DND-41 (cell line): ENCODE results near the gene SKIDA1.

Experiments
- ATAC-seq: fragments of 200-7000 bp; cut with Tn5 transposase; 3 replicates; pipeline ENCODE4 v1.9.1; 2021; ENCODE audit warnings: low read depth; ENCODE audit not compliant: insufficient read depth
- DNase-seq: peaks from one replicate; pipeline ENCODE4 v3.0.0-alpha.2; 2020
- H2AFZ ChIP-seq: 2 replicates; pipeline ENCODE4 v1.6.0; 2012; ENCODE audit warnings: low read depth, low read length
- H3K27ac ChIP-seq: 2 replicates; pipeline ENCODE4 v1.5.1; 2012; ENCODE audit warnings: low read length, inconsistent platforms
- H3K27me3 ChIP-seq: fragments of 200-600 bp; sonication (generic); 2 replicates; pipeline ENCODE4 v1.6.0; 2012; ENCODE audit warnings: low read length, mild to moderate bottlenecking, inconsistent platforms; ENCODE audit not compliant: insufficient read depth, poor library complexity
- H3K36me3 ChIP-seq: 2 replicates; pipeline ENCODE4 v1.5.1; 2012; ENCODE audit warnings: low read length, inconsistent platforms; ENCODE audit not compliant: insufficient read depth
- H3K4me1 ChIP-seq: 2 replicates; pipeline ENCODE4 v1.5.1; 2012; ENCODE audit warnings: mild to moderate bottlenecking, low read length; ENCODE audit not compliant: insufficient read depth
- H3K4me2 ChIP-seq: 2 replicates; pipeline ENCODE4 v1.6.0; 2012; ENCODE audit warnings: mild to moderate bottlenecking, moderate library complexity, low read length, inconsistent platforms; ENCODE audit not compliant: insufficient read depth
- H3K4me3 ChIP-seq, 2 experiments: fragments of 200-600 bp in 1 of 2; shearing (Covaris generic) in 1 of 2; 2 replicates each; pipeline ENCODE4 v1.5.1; 2012 to 2016; ENCODE audit warnings: inconsistent platforms in 2 of 2, low read length in 2 of 2, mild to moderate bottlenecking in 2 of 2, low read depth in 1 of 2, moderate library complexity in 1 of 2
- H3K79me2 ChIP-seq: 2 replicates; pipeline ENCODE4 v1.6.0; 2012; ENCODE audit warnings: low read length, inconsistent platforms; ENCODE audit not compliant: insufficient read depth
- H3K9ac ChIP-seq: 2 replicates; pipeline ENCODE4 v1.6.0; 2012; ENCODE audit warnings: low read depth, mild to moderate bottlenecking, inconsistent platforms, low read length, moderate library complexity
- H3K9me3 ChIP-seq: 2 replicates; pipeline ENCODE4 v1.5.1; 2012; ENCODE audit warnings: low read length, moderate library complexity, mild to moderate bottlenecking, inconsistent platforms; ENCODE audit not compliant: insufficient read depth, severe bottlenecking
- H4K20me1 ChIP-seq: 2 replicates; pipeline ENCODE4 v1.6.0; 2012; ENCODE audit warnings: low read length; ENCODE audit not compliant: insufficient read depth
- EZH2 ChIP-seq: IDR thresholded peaks from 3 replicates; pipeline ENCODE4 v1.6.1; 2012; ENCODE audit warnings: borderline replicate concordance, low read depth, mild to moderate bottlenecking, moderate library complexity, low read length, inconsistent platforms; ENCODE audit not compliant: severe bottlenecking
- TF ChIP-seq, protein P1 (sequence below): IDR thresholded peaks from 2 replicates; pipeline ENCODE4 v1.5.1; 2012; ENCODE audit warnings: borderline replicate concordance, low read length, moderate library complexity, mild to moderate bottlenecking; ENCODE audit not compliant: poor library complexity, severe bottlenecking; ENCODE audit errors: extremely low read depth

Gene SKIDA1

DNA sequence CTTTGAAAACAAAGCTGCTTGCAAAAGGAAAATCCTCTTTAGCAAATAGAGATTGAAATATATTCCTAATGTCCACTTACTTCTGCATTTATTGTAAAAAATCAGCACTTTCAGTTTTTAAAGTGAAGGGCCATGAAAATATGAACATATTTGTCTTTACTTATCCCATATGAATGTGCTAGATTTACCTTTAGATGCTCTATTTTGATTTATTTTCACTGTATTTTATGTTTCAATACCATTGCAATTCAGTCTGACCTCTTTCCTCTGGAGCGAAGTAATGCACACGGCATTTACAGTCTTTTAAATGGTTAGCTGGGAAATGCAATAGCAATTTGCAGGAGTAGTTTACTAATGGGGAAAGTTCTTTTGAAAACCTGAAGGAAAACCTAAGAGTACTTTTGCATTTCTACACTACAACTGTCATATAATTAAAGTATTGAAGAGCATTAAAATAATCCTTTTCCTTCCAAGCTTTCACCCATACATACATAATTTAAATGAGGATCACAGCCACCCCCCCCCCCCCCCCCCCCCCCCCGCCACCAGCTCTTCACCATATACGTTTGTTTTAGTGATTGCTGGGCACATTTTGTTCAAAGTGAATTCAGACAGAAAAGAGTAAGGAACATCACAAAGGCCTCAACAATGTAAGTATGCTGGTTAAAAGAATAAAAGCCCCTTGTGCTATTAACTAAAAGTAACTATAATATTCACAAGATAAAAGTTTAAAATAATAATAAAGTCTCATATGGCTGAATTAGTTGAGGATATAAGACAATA lies 3.5 kb downstream of the SKIDA1 start:
- Histone ChIP-seq H3K4me1 (peaks cover 40% of the 10 kb centered on the region), H3K4me2 (no peak overlapping the region), H3K9me3 (no peaks in the 10 kb centered on the region), H3K27me3 (peaks cover 39% of the 10 kb centered on the region), H3K36me3 (no peaks in the 10 kb centered on the region), H3K4me3 (no peak overlapping the region), H3K79me2 (no peaks in the 10 kb centered on the region), H3K9ac (no peak overlapping the region), H3K27ac (no peak overlapping the region), H2AFZ (no peak overlapping the region), H4K20me1 (no peaks in the 10 kb centered on the region)
- TF ChIP-seq, protein P1, sequence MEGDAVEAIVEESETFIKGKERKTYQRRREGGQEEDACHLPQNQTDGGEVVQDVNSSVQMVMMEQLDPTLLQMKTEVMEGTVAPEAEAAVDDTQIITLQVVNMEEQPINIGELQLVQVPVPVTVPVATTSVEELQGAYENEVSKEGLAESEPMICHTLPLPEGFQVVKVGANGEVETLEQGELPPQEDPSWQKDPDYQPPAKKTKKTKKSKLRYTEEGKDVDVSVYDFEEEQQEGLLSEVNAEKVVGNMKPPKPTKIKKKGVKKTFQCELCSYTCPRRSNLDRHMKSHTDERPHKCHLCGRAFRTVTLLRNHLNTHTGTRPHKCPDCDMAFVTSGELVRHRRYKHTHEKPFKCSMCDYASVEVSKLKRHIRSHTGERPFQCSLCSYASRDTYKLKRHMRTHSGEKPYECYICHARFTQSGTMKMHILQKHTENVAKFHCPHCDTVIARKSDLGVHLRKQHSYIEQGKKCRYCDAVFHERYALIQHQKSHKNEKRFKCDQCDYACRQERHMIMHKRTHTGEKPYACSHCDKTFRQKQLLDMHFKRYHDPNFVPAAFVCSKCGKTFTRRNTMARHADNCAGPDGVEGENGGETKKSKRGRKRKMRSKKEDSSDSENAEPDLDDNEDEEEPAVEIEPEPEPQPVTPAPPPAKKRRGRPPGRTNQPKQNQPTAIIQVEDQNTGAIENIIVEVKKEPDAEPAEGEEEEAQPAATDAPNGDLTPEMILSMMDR: no peak
- no peak for TF ChIP-seq EZH2
- ATAC-seq (no peak), DNase-seq (no peak)

DNA sequence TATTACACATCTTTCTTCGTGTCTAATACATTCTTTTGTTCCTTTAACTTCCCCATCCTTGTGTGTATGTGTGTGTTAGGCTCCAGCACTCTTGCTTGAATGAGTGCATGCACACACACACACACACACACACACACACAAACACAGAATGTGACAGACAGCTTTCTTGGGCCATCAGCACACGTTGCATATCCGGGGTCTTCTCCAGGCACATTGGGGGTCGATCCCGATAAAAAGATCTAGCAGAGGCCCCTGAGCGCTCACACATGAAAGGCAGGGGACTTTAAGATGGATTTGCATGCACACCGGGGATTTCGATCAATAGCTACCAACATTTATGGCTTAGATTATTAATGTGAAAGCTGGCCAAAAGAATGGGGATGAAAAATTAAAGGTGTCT lies 4.5 kb downstream of the SKIDA1 start:
- H3K4me2 ChIP-seq: no peak overlapping the region
- no peak overlapping the region for H3K27ac ChIP-seq
- H3K4me3 ChIP-seq: no peak overlapping the region
- H2AFZ ChIP-seq: no peak overlapping the region
- peaks cover 47% of the 10 kb centered on the region for H3K27me3 ChIP-seq
- TF ChIP-seq, protein P1: no peak
- no peak for TF ChIP-seq EZH2
- no peaks in the 10 kb centered on the region for H3K79me2 ChIP-seq
- no peaks in the 10 kb centered on the region for H3K36me3 ChIP-seq
- H3K9ac ChIP-seq: no peak overlapping the region
- no peak for ATAC-seq
- peaks cover 41% of the 10 kb centered on the region for H3K4me1 ChIP-seq
- peaks cover 5% of the 10 kb centered on the region; the same call in 1 of the 2 replicates for H4K20me1 ChIP-seq
- DNase-seq: no peak
- no peaks in the 10 kb centered on the region for H3K9me3 ChIP-seq

DNA sequence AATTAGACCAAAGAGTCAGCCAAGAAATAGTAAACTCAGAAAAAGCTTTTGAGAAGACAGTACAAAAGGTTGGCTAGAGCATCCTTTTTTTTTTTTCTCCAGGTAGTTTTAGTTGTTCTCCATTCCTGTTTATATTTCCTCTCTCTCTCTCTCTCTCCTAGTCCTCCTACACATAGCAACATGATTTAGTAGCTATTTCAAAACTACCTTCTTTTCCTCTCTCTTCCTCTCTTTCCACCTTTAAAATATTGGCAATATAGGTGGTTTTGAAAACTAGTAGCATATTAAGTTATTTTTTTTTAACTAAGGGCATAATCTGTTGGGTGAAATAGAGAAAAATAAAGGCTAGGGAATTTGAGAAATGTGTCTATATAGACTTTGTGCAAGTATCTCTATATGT lies 5.0 kb downstream of the SKIDA1 start:
- Histone ChIP-seq H3K4me3 (no peak overlapping the region), H4K20me1 (peaks cover 5% of the 10 kb centered on the region), H3K27ac (no peak overlapping the region), H3K27me3 (peaks cover 52% of the 10 kb centered on the region), H3K4me1 (peaks cover 40% of the 10 kb centered on the region), H3K9ac (no peak overlapping the region), H3K36me3 (no peaks in the 10 kb centered on the region), H3K4me2 (no peak overlapping the region), H3K9me3 (no peaks in the 10 kb centered on the region), H3K79me2 (no peaks in the 10 kb centered on the region), H2AFZ (no peak overlapping the region)
- no peak for TF ChIP-seq EZH2
- TF ChIP-seq, protein P1: no peak
- ATAC-seq (no peak), DNase-seq (no peak)
